Measurements from ENCODE around the gene PLEKHF1. TPM values are rescaled to one million over a fixed set of nuclear protein-coding genes. Genes with fewer than 3 reads are reported as not detected.
"Not testable (repeated sequence)": the region's sequence is repeated elsewhere in the genome, so short reads cannot be mapped to it uniquely, and the experiment has no call there.

Gene PLEKHF1, protein sequence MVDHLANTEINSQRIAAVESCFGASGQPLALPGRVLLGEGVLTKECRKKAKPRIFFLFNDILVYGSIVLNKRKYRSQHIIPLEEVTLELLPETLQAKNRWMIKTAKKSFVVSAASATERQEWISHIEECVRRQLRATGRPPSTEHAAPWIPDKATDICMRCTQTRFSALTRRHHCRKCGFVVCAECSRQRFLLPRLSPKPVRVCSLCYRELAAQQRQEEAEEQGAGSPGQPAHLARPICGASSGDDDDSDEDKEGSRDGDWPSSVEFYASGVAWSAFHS
- 1.9 TPM for total RNA-seq

DNA sequence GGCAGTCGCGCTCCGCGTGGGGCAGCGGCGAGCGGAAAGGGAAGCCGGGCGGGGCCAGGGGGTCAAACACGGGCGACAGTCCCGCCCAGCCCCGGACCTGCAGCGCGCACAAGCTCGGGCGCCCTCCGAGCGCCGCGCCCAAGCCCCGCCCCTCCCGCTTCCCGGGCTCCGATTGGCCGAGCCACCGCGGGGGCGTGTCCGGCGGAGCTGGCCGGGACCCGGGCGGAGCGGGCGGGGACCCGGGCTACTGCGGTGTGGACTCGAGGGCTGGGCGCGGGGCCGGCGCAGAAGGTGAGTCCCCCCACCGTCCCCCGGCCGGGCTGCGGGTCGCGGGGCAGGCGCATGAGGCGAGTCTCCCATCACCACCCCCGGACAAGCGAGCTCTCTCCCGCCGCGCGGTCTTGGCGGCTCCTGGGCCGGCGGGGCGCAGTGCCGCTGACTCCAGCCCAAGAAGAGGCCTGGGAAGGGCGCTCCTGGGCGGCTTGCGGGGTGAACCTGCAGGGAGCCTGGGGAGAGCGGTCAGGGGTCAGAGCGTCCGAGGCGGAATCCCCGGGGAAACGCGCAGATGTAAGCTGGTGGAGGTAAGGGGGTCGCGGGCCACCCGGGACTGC, at the start of gene PLEKHF1:
Gene PLEKHF1 (plus strand): TSS at position 247 of the 611 bp plus-strand sequence. CDS start 8,379 bp downstream, outside the sequence.
- peak; percentile 89 for DNase-seq

DNA sequence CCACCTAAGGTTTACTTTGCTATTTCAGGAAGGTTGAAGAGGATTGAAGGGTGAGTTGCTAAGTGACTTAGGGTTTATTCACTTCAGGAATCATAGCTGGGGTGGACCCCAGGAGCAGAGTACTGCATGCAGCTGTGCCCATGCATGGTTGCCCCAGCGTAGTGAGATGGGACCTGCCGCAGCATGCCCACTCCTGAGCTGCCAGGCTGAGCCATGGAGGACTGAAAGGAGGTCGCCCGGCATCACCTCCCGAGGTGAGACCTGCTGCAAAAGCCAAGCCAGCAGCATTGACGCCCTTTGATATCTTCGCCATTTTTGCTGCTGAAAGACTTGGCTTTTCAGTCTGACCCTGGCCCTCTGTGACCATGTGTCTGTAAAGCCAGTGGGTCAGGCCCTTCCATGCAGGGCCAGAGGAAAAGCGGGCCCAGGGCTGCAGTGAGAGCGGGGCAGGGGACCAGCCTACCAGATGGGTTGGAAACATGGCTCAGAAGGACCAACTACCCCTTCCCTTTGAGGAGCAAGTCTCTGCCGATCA, 49.3 kb upstream of the PLEKHF1 start:
- DNase-seq = no peak

DNA sequence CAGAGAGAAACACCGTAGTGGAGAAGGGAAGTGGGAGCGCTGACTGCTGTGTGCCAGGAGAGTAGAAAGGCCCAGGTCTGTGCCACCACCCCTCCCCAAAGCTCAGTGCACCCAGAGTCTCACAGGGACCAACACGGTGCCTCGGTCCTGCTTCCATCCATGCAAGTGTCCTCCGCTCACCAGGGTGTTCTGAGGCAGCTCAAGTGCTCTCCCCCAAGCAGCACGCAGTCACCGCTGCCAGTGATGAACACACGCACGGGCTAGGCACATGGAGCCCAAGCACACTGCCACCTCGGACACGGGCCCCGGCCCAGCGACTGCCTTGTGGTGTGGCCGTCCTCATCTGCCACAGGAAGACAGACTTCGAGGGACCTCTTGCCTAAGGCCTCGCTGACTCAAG, 48.7 kb upstream of the PLEKHF1 start:
- no peak for DNase-seq

DNA sequence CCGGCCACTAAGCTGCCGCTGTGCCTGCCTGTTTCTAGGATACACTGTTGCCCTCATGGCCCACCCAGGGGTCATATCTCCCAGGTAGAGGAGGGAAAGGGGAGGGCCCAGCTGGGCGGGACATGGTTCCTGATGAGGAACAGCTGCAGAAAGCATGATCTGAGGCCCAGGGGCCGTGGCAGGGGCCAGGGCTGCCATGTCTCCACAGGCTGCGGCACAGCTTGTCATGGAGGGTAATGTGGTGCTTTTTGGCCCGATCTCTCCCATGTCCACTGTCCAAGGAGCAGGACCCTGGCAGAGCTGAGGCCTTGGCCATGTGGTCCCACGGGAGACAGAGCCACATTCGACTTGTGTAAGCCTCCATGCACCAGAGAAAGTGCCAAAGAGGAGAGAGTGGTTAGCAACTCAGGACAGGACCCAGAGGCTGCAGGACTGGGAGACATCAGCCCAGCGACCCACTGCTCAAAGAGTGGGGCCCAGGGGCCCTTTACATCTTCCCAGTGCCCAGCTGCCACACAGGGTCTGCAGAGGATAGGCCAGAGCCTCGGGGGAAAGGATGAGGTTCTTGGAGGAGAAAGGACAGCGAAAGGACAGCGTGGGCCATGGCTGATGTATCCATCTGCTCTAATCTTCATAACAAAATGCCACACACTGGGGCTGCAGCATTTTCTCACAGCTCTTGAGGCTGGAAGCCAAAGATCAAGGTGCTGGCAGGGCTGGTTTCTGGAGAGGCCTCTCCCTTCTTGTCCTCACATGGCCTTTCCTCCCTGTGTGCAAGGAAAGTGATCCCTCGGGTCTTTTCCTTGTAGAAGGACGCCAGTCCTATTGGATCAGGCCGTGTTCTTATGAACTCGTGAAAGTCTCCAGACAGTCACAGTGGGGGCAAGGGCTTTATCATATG, 47.6 kb upstream of the PLEKHF1 start:
- DNase-seq = no peak

DNA sequence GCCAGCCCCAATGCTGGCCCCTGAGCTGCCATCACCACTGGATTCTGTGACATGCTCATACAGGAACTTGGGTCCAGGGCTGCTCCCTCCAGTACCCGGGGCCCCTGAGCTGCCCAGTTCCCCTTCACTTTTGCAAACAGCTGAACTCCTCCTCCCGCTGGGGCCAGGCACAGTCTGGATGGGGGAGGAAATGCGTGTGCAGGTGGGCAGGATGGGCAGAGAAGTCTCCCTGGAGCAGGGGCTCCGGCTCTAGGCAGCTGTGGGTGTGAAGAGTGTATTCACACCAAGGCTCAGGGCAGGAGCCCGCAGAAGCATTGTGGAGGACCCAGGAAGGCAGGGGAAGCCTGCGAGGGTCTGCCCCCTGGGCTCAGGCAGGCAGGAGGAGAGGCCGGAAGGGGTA, 46.8 kb upstream of the PLEKHF1 start:
- no peak for DNase-seq

DNA sequence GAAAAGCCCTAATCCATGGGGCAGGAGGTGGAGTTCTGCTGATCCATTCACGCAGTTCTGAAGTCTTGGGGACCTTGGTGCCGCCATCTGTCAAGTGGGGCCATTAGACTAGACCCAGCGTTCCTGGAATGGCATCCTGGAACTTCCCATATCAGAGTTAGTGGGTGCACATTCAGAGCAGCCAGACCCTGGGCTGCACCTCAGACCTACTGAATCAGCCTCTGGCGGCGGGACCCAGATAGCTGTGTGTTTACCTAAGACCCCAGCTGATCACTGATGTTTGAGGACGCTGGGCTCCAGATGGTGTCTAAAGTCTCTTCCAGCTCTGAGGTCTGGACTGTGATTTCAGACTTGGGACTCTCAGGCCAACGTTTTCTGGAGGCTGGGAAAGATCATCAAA, 46.4 kb upstream of the PLEKHF1 start:
- DNase-seq = no peak

DNA sequence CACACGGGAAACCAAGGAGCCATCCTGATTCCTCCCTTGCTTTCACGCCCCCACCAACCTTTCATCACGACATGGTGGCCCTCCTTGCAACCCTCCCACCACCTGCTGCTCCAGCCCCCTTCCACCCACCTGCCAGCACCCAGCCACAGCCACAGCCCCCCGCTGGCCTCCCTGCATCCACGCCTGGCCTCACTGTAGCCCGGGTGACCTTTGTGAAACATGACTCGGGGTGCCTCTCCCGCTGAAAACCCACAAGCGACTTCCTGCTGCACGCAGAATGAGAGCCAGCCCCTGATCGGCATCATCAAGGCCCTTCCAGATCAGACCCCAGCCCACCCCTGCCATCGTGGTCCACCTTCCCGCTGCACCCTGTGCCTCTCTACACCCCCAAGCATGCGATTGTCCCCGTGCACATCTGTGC, 44.3 kb upstream of the PLEKHF1 start:
- DNase-seq = no peak

DNA sequence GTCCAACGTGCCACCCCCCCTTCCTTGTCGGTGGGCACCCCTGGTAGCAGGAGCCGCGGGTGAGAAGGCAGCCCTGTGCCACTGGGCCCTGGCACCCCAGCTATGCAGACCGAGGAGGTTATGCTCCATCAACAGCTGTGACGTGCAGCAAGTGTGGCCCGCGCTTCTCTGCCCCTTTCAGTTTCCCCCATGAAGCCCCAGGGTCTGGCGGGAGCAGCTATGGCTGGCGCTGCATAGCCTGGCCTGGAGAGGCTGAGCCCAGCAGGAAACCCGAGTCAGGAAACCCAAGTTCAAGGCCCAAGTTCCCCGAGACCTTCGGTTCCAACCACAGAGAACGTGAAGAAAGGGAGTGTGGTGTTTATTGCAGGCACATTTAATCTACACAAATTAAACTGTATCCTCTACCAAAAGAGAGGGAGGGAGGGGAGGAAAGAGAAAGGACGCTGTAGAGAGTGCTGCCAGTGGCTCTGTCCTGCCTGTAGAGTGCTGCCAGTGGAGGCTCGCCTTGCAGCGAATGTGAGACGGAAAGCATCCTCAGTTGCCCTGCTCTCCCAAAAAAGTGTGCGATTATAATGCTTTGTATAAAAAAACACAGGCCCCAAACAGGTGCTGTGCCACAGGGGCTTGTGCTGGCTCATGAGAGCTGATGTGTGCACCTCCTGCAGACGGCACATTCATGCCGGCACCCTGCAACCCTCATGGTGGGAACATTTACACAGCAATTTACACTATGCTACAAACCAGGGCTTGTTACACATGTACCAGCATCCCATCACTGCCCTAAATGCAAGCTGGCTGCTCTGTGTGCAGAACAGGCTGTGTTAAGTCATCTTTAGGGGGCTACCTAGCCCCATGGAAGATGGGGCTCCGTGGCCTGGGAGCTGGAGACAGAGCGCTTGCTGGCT, 42.8 kb upstream of the PLEKHF1 start:
- DNase-seq = no peak

DNA sequence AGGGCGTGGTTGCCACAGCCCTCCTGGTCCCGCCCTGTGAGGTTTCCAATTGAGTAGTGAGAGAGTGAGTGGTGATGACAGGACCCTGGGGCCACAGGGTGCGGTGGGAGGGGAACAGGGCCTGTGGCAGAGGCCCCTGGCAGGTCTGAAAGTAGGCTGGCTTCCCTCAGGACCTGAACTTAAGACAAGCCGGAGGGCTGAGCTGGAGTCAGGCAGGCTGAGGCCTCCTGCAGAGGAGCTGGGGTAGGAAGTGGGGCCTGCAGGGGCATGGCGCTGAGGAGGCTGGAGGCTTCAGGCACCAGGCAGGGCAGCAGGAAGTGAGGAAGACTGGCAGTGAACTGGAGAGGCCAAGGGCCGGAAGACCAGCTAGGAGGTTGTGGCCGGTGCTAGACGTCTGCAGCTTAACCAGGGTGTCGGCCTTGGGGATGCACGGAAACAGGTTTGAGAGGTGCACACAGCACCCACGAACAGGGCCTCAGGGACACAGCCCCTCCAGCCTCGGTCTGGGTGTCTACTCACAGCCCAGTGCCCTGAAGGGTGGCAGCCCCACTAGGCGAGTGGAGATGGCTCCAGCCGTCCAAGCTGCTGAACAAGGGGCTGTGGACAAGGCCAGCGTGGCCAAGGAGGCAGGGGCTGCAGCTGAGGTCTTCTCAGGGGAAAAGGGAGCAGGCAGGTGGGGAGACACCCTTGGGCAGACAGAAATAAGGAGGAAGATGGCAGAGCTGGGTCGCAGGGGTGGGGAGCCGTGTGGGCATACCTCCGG, 41.4 kb upstream of the PLEKHF1 start:
- DNase-seq = no peak

DNA sequence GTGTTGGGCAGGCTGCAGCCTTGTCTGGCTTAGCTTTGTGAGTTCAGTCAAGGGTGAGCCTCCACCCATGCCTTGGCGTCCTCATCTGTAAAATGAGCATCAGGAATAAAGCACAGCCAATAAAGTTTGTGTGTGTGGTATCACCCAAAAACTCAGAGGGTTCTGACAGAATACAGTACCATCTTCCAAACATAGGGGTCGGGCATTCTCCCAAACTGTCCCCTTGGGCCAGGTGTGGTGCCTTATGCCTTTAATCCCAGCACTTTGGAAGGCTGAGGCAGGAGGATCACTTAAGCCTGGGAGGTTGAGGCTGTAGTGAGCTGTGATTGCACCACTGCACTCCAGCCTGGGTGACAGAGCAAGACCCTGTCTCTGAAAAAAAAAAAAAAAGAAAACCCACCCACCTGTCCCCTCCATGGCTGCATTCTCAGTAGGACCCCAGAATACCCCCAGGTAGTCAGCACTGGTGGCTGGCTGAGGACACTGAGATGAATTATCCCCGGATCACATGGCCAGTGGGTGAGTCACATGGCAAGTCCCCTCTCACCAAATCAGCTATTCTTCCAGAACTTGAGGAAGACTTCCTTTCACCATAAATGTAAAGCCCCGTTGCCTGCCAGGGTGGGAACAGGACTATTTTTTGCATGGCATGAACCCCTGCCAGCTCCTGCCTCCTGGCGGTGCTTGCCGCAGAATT, 40.6 kb upstream of the PLEKHF1 start:
- no peak for DNase-seq

DNA sequence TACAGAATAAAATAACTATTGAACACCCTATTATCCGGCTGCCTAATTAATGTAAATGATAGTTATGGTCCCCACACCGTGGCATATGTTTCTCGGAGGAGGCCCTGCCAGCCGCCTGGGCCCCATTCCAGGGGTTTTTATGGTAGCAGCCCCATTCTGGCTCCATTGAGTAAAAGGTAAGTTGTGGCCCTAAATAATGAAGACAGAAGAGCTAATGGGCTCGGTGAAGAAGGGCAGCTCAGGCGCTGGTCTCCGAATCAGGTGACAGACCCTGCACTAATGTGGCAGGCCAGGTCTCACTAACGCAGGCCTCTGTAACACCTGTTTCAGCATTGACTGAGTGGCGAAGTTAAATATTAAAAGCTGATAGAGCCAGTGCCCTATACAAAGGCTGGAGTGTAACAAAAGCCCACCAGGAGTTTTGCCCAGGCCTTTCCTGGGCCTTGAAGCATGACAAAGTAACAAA, 40.0 kb upstream of the PLEKHF1 start:
- DNase-seq = no peak

DNA sequence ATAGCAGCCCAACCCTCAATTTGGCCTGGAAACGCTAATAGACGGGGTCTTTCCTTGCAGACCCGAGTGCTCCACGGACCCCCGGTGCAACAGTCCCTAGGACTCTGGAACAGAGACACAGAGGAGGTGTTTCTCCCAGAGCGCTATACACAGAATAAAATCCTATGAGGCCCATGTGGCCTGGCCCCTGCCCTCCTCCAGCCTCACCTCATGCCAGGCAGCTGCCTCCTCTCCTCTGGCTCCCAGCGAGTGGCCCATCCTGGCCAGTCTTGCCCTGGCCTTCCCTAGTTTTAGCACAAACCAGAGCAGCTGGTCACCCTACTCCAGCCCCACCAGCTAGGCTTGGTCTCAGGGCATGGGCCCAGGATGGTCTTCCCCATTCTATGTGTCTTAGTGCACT, 38.9 kb upstream of the PLEKHF1 start:
- DNase-seq = no peak

DNA sequence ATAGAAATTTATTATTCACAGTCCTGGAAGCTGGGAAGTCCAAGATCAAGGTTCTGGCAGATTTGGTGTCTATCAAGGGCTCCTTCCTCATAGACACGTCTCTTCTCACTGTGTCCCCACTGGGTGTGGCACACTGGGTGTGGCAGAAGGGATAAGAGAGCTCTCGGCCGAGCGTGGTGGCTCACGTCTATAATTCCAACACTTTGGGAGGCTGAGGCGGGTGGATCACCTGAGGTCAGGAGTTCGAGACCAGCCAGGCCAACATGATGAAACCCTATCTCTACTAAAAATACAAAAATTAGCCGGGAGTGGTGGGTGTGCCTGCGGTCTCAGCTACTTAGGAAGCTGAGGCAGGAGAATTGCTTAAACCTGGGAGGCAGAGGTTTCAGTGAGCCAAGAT, 38.4 kb upstream of the PLEKHF1 start:
- not testable (repeated sequence) for DNase-seq

DNA sequence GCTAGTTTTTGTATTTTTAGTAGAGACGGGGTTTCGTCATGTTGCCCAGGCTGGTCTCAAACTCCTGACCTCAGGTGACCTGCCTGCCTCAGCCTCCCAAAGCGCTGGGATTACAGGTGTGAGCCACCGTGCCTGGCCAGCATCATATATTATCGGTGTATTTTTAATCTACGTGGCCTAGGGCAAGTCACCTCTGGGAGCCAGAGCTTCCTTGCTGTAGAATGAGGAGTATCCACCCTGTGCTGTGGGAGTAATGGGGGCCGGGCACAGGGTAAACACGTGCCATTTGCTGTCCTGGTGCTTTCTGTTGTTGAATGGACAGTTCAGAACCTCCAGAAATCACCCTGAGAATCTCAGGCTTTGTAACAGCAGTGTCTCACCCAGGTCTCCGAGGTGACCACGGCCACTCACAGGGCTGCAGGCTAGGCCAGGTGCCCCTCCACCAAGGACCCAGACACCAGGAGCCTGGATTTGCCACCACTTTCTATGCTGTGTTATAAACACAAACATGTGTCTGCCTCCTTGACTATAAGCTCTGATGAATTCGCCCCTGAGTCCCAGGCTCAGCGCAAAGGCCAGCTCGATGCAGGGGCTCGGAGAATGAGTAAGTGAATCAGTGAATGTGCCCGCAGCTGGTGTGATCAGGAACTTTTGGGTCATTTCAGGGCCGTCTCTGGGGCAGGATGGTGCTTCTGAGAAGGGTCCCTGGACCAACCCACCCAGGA, 36.4 kb upstream of the PLEKHF1 start:
- no peak for DNase-seq

DNA sequence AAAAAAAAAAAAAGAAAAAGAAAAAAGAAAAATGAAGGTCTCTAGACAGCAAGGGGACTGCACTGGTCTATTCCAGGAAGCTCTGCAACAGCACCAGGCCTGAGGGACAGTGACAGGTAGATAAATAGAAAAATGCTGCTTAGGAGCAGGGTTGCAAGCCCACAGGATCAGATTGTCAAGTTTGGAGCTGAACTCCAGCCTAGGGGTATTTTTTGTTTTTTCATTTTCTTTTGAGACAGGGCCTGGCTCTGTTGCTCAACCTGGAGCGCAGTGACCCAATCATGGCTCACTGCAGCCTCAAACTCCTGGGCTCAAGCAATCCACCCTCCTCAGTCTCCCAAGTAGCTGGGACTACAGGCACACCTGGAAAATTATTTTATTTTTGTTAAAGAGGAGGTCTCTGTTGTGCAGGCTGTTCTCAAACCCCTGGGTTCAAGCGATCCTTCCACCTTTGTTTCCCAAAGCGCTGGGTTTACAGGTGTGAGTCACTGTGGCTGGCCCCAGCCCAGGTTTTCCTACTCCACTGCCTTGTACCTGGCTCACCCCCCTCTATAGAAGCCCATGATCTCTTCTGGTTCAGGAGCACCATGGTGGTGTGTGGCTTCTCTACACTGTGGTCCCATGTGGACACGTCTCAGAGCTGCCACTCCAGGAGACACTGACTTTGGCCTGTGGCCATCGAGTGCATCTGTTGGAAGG, 35.3 kb upstream of the PLEKHF1 start:
- DNase-seq = no peak

DNA sequence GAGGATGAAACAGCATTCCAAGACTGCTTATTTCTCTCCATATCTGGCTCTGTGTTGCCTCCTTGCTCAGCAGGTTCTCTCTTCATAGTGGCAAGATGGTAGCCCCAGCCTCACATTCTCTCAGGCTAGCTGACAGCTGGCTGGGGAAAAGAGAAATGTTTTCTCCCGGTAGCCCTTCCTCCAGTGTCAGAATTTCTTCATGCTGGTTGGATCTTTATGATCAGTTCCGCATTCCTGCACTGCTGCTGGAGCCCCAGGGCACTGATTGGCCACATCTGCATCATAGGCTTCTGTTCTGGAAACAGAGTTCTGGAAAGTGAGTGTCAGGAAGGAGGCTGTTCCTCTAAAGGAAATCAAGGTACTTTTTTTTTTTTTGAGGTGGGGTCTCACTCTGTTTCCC, 34.6 kb upstream of the PLEKHF1 start:
- DNase-seq = no peak

DNA sequence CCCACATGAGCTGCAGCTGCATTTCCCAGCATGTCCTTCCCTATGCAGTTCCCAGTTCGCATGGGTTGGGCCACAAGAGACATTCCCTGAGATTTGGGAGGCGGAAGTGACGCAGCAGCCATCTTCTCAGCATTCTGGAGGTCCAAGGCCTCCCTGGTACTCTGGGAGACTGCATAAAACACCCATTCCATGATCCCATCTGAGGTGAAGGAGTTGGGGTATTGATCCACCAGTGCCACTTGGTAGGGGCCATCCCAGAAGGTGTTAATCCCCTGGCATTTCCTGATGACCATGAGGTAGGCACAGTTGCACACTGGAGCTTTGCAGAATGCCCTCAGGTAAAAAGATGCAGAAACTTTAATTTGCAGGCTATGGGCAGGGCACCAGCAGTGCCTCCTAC, 33.8 kb upstream of the PLEKHF1 start:
- no peak for DNase-seq

DNA sequence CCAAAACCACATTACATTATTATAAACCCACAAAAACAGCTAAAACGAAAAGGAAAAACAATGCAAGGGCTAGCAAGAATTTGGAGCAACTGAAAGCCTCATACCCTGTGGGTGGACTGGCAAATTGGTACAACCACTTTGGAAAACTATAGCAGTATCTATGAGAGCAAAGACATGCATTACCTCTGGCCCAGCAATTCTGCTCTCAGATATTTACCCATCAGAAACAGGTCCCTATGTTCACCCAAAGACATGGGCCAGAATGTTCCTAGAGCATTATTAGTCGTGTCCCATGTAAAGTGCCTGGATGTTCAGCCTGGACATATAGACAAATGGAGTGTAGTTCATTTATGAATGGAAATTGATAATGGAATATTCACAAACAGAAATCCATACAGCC, 31.3 kb upstream of the PLEKHF1 start:
- no peak for DNase-seq
